Activated T-cell treated with anti-CD3 and anti-CD28 coated beads for 4 hours (primary cell): Measurements from ENCODE around the gene CENPX.
"Not testable (repeated sequence)": the region's sequence is repeated elsewhere in the genome, so short reads cannot be mapped to it uniquely, and the experiment has no call there.

Source experiments
- DNase-seq: peaks from one replicate; pipeline ENCODE4 v3.0.0-alpha.2; 2020

The CENPX gene

DNA sequence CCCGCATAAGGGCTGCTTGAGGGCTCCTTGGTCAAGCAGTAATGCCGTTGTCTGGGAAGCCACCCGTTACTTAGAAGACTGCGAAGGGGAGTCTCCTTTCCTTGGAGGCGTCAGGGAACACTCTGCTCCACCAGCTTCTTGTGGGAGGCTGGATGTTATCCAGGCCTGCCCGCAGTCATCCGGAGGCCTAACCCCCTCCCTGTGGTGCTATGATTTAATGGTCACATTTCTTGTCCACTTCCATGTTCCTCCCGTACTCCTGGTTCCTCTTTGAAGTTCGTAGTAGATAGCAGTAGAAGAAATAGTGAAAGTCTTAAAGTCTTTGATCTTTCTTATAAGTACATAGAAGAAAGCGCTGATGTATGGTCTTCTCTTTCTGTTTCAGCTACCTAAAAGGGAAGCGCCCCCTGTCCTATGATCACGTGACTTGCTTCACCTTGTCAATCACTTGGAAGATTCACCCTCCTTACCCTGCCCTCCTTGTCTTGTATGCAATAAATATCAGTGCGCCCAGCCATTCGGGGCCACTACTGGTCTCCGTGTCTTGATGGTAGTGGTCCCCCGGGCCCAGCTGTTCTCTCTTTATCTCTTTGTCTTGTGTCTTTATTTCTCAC, 16.2 kb upstream of the CENPX start:
- DNase-seq = not testable (repeated sequence)

DNA sequence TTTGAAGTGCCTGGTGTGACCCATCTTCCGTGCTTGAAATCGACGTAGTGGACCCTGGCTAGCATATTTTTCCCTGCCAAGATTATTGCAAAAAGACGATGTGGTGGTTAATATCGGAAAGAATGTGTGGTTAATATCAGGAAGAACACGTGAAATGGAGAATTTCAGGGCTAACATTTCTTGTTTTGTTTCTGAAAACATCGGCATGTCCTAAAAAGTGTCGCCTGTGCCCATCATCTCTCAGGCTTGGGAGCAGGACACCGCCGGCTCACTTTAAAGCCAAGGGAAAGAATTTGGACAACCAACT, 15.2 kb upstream of the CENPX start:
- DNase-seq = no peak

DNA sequence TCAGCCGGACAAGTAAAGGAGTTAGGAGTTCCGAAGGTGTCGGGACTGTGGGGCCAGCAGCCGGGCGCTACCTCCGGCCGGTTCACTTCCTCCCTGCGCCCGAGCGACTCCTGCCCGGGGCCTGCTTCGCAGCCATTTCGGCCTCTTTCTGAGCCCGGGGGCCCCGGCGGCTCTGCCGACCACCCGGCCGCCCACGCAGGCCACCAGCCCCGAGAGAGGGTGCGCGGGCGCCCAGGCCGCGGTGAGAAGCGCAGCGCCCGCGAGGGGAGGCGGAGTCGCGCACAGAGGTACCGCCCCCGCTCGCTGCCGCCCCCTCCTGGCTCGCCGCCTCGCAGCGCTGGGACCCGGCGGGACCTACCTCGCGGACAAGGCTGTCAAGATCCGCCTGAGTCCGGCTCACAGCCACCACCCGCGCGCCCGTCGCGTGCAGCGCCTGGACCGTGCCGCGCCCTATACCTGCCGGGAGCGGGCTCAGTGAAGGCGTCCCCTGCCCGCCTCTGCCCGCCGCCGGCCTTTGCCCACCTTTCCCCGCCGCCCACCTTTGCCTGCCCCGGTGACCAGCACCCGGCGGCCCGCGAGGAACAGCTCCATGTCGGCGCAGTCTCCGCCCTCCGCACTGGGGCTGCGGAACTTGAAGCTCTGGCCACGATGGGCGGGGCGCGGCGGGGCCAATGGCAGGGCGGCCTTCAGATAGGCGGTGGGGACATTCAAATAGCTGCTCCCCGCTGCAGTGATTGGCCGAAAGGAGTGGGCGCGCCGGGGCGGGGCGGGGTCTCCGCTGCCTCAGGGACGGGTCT, 14.6 kb upstream of the CENPX start, which contains the start of gene DCXR:
TSS of gene DCXR (minus strand) at position 606 of the 797 bp plus-strand sequence. CDS start at position 591, 15 bp downstream.
- DNase-seq = peak; percentile 79

DNA sequence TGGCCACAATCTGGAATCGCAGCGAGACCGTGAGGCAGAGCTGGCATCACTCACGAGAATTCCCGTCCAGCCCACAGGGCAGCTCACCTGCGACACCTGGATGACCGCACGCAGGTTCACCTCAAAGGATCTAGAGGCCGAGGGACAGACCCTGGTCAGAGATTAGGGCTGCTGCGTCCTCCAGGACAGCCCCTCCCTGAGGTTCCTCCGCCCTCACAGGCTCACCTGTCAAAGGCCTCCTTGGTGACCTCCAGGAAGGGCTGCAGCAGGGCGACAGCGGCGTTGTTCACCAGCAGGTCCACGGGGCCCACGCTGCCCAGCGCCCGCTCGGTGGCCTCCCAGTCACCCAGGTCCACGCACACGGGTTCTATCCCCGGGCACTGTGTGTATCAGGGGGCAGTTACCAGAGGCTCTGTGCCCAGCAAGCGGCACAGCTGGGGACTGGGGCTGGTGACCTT, 14.0 kb upstream of the CENPX start:
- no peak for DNase-seq

DNA sequence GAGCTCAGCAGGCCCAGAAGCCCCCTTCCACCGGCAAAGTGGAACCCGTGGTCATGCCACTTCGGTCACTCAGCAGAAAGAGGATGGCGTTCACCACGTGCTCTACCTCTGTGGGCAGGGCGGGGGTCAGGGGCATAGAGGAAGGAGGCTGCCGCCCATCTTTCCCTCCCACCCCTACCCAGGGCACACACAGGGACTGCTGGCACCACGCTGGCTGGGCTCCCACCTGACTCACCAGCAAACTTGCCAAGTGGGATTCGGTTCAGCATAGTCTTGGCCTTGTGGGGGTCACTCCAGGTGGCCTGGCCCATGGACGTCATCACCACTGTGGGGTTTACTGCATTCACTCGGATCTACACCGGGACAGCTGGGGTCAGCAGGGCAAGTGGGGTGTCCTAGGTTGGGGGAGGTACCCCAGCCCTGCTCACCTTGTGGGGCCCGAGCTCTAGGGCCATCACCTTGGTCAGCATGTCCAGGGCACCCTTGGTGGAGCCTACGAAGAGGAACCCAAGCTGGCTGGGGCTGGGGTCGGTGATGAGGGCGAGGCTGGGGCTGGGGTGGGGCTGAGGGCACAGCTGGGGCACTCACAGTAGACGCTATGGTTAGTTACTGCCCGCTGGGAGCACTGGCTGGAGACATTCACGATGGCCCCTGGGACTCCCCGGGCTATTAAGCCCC, 13.4 kb upstream of the CENPX start:
- no peak for DNase-seq

DNA sequence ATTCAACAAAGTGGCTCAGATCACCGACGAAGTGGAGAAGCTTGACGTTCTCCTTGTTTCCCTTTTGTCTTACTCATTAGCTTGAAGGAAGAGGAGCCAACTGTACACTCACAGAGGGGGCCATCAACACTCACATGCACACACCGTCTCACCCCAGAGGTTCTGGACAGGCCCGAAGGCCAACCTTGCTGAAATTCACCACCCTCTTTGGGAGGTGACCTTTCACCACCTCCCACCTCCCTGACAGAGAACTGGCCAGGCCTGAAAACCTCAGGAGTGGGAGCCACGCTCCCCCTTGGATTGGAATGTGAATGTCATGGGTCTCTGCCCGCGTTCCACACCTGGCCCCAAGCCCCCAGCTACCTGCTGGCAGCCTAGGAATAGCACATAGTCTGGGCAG, 12.8 kb upstream of the CENPX start:
- no peak for DNase-seq

DNA sequence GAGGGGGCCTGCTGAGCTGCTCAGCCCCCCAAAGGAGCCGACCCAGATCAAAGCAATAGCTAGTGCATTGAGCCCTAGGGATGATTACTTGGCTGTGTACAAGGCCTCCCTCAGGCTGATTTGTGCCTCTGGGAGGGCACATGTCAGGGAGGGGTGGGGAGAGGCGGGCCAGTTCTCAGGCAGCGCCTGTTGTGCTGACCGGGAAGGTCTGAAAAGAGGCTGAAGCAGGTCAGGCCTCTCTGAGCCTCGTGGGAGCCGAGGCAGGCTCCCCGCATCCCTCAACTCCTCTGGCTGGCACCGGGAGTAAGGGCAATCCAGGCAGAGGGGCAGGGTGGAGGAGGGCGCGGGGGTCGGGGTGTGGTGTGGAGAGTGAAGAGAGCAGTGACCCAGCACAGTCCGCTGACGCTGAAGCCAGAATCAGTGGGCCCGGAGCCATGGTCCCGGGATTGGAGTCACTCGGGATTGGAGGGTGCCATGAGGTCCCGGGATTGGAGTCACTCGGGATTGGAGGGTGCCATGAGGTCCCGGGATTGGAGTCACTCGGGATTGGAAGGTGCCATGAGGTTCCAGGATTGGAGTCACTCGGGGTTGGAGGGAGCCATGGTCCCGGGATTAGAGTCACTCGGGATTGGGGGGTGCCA, 11.8 kb upstream of the CENPX start:
- no peak for DNase-seq

DNA sequence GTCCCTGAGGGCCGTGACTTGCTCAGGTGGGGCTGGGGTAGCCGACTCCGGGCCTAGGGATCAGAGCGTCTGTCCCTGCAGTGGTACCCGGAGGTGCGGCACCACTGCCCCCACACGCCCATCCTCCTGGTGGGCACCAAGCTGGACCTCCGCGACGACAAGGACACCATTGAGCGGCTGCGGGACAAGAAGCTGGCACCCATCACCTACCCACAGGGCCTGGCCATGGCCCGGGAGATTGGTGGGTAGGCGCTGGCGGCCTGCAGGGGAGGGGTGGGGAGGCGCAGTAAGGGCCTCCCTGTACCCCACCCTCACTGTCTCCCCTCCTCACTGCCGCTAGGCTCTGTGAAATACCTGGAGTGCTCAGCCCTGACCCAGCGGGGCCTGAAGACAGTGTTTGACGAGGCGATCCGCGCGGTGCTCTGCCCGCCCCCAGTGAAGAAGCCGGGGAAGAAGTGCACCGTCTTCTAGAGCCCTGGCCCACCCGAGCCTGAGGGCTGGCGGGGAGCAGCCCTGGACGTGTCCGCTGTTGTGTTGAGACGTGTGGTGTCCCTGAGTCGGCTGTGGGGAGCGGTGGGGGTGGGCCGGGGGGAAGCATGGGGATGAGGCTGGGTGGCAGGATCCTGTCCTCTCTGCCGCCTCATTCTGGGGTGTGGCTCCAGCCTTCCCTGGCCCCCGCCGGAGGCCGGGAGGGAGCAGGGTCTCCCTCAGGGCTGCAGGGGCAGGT, 10.8 kb upstream of the CENPX start:
- DNase-seq = no peak

DNA sequence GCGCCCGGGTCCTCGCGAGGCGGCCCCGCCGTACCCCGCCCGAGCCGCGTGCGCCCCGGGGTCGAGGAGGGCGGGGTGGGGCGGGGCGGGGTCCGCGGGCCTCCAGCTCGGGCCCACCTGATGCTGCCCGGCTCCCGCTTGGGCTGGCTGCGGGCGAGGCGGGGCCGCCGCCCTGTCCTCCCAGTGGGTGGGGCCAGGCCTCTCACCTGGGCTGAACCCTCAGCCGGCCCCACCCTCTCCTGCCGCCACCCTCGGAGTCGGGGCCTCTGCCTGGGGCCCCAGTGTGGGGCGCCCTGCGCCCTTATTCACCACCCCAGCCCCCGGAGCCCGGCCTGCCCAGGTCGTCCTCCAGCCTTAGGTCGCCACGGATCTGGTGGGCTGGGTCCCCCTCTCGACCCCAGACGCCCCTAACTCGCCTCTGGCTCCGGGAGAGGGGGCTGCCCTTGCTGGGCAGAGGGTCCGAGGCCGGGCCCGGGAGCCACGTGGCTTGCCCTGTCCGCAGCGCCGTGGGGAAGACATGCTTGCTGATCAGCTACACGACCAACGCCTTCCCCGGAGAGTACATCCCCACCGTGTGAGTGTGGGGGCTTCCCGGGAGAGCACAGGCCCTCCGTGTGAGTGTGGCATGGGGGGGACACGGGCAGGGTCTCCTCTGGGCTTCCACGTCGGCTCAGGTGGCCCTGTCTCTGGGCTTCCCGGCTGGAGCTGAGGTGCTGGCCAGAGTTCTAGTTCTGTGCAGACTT, 9.4 kb upstream of the CENPX start:
- no peak for DNase-seq

DNA sequence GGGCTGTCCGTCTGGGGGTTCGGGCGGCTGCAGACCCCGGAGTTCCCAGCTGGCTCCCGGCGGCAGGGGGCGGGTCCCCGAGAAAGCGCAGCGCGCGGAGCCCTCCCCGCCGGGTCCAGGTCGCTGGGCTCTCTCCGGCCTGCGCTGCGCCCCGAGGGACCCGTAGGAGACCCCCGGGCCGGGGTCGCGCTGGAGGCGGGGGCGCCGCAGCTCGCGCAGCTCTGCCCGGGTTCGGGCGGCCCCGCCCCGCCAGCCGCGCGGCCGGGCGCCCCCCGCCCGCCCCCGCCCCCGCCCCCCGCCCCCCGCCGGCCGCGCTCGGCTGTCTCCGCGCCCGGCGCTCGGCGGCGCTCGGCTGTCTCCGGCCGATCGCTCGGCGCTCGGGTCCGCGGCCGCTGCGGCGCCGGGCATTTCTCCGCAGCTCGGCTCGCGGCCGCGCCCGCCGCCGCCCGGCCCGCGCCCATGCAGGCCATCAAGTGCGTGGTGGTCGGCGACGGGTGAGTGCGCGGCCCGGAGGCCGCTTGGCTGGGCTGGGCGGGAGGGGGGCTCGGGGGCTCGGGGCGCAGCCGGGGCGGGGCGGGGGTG, 8.7 kb upstream of the CENPX start, which contains the start of gene RAC3:
TSS of gene RAC3 (plus strand) at position 376 of the 582 bp plus-strand sequence. CDS start at position 460, 84 bp downstream.
- no peak for DNase-seq

DNA sequence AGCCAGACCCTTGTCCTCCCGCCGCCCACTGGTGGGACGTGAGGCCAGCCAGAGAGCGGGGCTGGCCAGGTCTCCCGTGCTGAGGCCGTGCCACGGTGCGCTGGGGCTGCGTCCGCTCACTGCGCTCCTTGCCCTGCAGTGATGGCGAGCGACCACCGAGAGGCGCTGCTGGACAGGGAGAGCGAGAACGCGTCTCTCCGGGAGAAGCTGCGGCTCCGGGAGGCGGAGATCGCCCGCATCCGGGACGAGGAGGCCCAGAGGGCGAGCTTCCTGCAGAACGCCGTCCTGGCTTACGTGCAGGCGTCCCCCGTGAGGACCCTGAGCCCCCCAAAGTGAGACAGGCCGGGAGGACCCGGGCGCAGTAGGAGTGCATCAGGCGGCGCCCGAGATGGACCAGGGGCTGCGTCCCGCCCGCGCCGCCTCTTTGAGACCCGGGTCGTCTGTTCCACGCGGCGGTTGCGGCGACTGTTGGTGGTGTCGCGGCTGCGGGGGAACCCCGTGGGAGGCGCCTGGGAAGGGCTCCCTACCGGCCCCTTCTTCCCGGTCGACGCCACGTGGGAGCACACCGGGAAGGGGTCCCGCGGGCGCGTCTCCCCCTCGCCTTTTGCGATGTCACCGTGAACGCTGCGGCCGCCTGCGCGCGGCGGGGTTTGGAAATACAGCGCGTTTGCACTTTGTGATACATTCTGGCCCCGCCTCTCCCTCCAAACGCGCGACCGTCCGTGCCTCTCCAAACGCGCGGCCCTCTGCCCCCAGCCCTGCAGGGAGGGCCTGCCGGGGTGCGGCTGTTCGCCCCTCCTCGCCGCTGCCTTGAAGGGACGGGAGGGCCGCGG, 8.0 kb upstream of the CENPX start:
- peak; percentile 75 for DNase-seq

DNA sequence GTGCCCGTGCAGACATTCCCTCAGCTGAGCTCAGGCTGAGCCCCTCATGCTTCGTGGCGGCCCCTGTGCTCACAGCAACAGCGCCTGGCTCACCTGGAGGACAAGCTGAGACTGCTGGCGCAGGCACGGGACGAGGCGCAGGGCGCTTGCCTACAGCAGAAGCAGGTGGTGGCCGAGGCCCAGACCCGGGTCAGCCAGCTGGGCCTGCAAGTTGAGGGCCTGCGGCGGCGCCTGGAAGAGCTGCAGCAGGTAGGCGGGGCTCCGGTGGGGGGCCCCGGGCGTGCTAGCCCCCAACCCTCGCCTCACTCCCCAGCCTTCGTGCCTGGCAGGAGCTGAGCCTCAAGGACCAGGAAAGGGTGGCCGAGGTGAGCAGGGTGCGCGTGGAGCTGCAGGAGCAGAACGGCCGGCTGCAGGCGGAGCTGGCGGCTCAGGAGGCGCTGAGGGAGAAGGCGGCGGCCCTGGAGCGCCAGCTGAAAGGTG, 7.4 kb upstream of the CENPX start:
- no peak for DNase-seq

DNA sequence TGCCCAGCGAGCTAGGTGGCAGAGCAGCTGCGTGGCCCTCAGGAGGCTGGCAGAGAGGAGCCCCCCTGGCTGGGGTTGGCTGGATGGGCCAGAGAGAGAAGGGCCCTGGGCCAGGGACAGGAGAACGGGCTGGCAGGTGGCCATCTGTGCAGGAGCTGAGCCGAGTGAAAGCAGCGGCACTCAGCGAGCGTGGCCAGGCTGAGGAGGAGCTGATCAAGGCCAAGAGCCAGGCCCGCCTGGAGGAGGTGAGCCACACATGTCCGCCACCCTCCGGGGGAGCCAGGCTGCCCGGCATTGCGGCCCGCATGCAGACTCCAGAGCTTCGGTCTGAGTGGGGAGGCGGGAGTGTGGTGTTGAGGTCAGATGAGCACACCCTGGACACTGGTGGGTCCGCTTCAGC, 6.7 kb upstream of the CENPX start:
- DNase-seq = no peak

DNA sequence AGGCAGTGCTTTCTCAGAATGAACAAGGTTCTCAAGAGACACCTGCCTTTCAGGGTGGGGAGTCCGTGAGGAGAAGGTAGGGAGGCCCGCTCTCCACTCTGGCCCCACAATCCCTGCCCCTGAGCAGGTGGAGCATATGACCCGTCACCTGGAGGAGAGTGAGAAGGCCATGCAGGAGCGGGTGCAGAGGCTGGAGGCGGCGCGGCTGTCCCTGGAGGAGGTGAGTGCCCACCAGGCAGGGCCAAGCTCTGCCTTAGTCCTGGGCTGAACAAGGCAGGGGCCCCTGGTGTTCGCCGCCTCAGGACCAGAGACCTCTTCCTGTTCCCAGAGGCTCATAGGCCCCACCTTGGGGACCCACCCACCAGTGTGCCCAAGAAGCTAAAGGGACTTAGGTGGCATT, 6.3 kb upstream of the CENPX start:
- no peak for DNase-seq

DNA sequence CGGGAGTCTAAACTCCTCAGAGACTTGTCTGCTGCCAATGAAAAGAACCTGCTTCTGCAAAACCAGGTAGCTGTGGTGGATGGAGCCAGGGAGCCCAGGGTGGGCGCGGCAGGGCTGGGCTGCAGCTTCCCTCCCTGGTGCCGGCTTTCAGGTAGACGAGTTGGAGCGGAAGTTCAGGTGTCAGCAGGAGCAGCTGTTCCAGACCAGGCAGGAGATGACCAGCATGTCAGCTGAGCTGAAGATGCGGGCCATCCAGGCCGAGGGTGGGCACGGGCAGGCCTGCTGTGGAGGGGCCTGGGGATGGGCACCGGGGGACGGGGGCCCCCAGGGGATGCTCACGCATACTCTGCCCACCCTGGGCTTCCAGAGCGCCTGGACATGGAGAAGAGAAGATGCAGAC, 5.6 kb upstream of the CENPX start:
- no peak for DNase-seq

DNA sequence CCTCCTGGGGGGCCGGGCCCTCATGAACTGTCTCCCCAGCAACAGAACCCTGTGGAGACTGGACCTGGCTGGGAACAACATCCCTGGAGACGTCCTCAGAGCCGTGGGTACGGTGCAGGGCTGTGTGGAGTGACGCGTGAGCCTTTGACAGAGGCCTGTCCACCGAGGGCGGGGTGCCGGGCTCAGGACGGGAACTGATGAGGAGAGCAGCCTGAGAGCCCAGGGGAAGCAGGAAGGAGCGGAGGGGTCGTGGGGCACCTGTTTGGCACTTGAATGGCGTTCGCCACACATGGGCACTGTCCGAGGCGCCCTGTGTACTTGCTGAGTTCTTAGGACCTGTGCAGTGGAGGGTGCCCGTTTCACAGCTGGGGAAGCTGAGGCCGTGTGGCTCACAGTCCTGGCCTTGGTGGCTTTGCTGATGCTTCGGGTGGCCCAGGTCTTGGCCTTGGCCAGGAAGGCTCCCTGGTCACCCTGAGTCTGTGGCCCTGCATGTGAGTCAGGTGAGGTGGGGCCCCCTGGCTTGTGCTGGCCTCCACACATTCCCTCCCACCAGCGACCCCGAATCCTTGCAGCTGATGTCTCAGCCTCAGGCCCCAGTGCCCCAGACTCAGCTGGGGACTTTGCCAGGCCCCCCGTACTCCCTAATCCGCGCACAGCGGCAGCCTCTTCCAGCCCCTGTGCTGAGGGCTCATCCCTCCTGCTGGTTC, 2.9 kb upstream of the CENPX start:
- no peak for DNase-seq

DNA sequence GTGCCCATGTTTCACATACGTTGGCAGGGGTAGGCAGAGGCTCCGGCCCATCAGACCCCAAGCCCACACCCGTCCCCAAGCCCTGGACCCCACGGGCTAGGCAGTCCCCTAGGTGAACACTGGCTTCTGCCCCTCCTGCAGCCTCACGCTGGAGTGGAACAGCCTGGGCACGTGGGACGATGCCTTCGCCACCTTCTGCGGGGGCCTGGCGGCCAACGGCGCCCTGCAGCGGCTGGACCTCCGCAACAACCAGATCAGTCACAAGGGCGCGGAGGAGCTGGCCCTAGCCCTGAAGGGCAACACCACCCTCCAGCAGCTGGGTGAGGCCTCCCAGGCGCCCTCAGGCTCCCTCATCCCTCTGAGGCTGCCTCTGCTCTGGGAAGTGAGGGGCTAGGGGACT, 2.2 kb upstream of the CENPX start:
- DNase-seq = no peak

DNA sequence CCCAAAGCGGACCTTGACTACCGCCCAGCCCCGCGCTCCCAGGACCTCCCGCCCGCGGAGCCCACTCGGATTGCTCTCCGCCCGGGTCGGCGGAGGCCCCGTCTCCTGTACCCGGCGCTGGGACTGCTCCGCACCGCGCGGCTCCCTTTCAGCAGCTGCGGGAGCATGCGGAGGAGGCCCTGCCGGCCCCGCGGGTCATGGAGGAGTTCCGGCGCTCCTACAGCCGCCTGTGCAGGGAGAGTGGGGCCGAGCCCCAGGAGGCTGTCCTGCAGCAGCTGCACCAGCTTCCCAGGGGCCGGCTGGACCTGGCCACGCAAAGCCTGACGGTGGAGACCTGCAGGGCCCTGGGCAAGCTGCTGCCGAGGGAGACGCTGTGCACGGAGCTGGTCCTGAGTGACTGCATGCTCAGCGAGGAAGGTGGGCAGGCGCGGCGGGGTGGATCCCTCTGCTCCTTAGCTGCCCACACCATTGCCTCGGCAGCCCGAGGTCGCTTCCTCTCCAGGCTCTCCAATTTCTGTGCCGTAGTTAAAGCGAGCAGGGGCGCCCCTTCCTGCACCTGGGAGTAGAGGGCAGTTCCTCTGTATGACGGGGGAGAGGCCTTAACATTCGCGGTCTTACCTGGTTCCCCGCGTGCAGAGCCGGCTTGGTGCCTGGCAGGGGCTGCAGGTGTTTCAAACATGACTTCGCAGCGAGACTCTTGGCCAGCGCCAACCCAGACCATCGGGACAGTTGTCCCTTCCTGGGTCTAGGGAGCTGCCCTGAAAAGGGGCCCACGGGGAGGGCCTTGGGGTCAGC, 966 bp upstream of the CENPX start:
- no peak for DNase-seq

DNA sequence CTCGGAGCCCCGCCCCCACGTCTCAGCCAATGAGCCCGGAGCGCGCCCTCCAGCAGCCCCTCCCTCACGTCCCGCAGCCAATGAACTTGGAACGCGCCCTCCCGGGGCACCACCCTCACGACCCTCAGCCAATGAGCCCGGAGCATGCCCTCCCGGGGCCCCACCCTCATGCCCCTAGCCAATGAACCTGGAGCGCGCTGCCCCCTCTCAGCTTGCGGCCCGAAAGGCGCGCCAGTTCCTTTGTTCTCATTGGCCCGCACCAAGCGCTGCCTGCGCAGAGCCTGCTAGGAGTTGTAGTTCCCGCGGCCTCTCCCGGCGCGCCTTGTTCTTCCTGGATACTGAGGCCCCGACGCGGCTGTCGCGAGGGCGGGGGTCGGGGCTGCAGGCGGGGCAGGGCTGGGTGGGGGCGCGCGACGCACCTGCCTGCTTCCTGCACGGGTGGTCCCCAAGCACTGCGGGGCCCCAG, 336 bp upstream of the CENPX start, which contains the start of gene LRRC45:
TSS of gene LRRC45 (plus strand) at position 325 of the 466 bp plus-strand sequence. CDS start 339 bp downstream, outside the sequence.
- peak; percentile 99 for DNase-seq
